GM12878 (cell line): ENCODE data around the gene TARP.
A peak's percentile ranks its signal among the peaks of the same experiment; 100 is the strongest.

Source experiments
- GABPA ChIP-seq: IDR thresholded peaks from 2 replicates; pipeline ENCODE4 v1.6.1; 2014; ENCODE audit warnings: antibody characterized with exemption, low read depth, mild to moderate bottlenecking, inconsistent platforms
- IKZF2 ChIP-seq, 2 experiments: fragments of 450-650 bp; IDR thresholded peaks; 2 replicates each; pipeline ENCODE4 v1.6.1; 2017; ENCODE audit warnings: mild to moderate bottlenecking in 2 of 2, moderate library complexity in 2 of 2
- RAD51 ChIP-seq: fragments of 450-650 bp; IDR thresholded peaks from 2 replicates; pipeline ENCODE4 v1.6.1; 2016; ENCODE audit warnings: moderate library complexity, mild to moderate bottlenecking, inconsistent platforms
- RUNX3 ChIP-seq: IDR thresholded peaks from 2 replicates; pipeline ENCODE4 v1.6.1; 2012; ENCODE audit warnings: low read length, inconsistent platforms
- SPI1 ChIP-seq: IDR thresholded peaks from 2 replicates; pipeline ENCODE4 v1.6.1; 2011; ENCODE audit warnings: low read depth, mild to moderate bottlenecking, low read length, moderate library complexity, borderline replicate concordance; ENCODE audit not compliant: insufficient read depth
- ZBTB11 ChIP-seq: fragments of 450-650 bp; formaldehyde crosslinking; IDR thresholded peaks from 2 replicates; pipeline ENCODE4 v1.5.0; 2022; ENCODE audit warnings: mild to moderate bottlenecking, missing genetic modification characterization
- TF ChIP-seq, protein P1 (sequence below), 3 experiments: IDR thresholded peaks in 2 of 3; conservative IDR thresholded peaks in 1 of 3; 2 replicates each; pipeline ENCODE4 v1.5.1; 2011; ENCODE audit warnings: low read depth in 3 of 3, low read length in 3 of 3, mild to moderate bottlenecking in 3 of 3, control low read depth in 2 of 3, moderate library complexity in 2 of 3, inconsistent platforms in 1 of 3, mixed read lengths in 1 of 3; ENCODE audit not compliant: control insufficient read depth in 2 of 3, insufficient read depth in 1 of 3; ENCODE audit errors: extremely low read depth in 1 of 3

TARP gene

GRCh38 chr7:38232502-38233366 is 40.7 kb downstream of the TARP start (continued):
- TF ChIP-seq, protein P1, sequence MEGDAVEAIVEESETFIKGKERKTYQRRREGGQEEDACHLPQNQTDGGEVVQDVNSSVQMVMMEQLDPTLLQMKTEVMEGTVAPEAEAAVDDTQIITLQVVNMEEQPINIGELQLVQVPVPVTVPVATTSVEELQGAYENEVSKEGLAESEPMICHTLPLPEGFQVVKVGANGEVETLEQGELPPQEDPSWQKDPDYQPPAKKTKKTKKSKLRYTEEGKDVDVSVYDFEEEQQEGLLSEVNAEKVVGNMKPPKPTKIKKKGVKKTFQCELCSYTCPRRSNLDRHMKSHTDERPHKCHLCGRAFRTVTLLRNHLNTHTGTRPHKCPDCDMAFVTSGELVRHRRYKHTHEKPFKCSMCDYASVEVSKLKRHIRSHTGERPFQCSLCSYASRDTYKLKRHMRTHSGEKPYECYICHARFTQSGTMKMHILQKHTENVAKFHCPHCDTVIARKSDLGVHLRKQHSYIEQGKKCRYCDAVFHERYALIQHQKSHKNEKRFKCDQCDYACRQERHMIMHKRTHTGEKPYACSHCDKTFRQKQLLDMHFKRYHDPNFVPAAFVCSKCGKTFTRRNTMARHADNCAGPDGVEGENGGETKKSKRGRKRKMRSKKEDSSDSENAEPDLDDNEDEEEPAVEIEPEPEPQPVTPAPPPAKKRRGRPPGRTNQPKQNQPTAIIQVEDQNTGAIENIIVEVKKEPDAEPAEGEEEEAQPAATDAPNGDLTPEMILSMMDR (IDR thresholded peaks at IDR 0.05 in 2 of 3, conservative IDR thresholded peaks at IDR 0.05 in 1 of 3; ENCODE audit: control insufficient read depth in 2 of 3, extremely low read depth in 1 of 3, insufficient read depth in 1 of 3, low read depth in 3 of 3, low read length in 3 of 3) = peak in 1 of 3 experiments; percentile 17; a peak in 1 of 6 replicates
- TF ChIP-seq IKZF2 (IDR thresholded peaks at IDR 0.05) (peak; percentile 90 to 92; a peak in 3 of 4 replicates), RUNX3 (peak; percentile 75), RAD51 (peak; percentile 35; the same call in 1 of the 2 replicates), GABPA (no peak), ZBTB11 (CRISPR knock-in tag) (no peak), SPI1 (peak; percentile 58)
